Measurements from ENCODE around the gene SMYD2. TPM values are rescaled to one million over a fixed set of nuclear protein-coding genes. Genes with fewer than 3 reads are reported as not detected.

Gene SMYD2
- total and polyA plus RNA-seq, 2 of the 8 experiments (the other 6 are each of a cell fraction or from before 2014, with no cell fraction given), result 3.0 to 5.2 TPM

GRCh38 chr1:214316593-214316992 lies 35.6 kb downstream of the SMYD2 start (continued):
- TF ChIP-seq POLR2AphosphoS5 (IDR thresholded peaks at IDR 0.05; ENCODE audit: low read depth, low read length), result 0 out of 2 replicates have a peak, but pooled peaks have one; percentile 34
- TF ChIP-seq TBP (IDR thresholded peaks at IDR 0.05; ENCODE audit: low read depth, low read length), result no peak
- TF ChIP-seq POU5F1 (IDR thresholded peaks at IDR 0.05; ENCODE audit: low read depth, low read length), result 0 out of 2 replicates have a peak, but pooled peaks have one; percentile 35
- TF ChIP-seq JUN (IDR thresholded peaks at IDR 0.05; ENCODE audit: low read depth, low read length), result peak; percentile 99
- peak; percentile 96 for TF ChIP-seq ATF2 (IDR thresholded peaks at IDR 0.05; ENCODE audit: low read length)
- TF ChIP-seq TCF12 (IDR thresholded peaks at IDR 0.05; ENCODE audit: low read depth, low read length), result peak; percentile 91
- peak; percentile 99 for TF ChIP-seq JUND (IDR thresholded peaks at IDR 0.05; ENCODE audit: low read length)
- peak; percentile 95 for TF ChIP-seq TEAD4 (IDR thresholded peaks at IDR 0.05; ENCODE audit: low read depth, low read length)
- TF ChIP-seq POLR2A (IDR thresholded peaks at IDR 0.05; ENCODE audit: control extremely low read depth in 1 of 2, low read depth in 2 of 2, low read length in 2 of 2), result 0 out of 3 replicates have a peak, but pooled peaks of 1 of the 2 experiments have one; percentile 44

Measured in H1 (cell line).